NCI-H187 treated with DMSO at 0.1 percent for 48 hours (cell line): ENCODE data around the gene ARHGAP26.
A peak's percentile ranks its signal among the peaks of the same experiment; 100 is the strongest.
"Not testable (repeated sequence)": the region's sequence is repeated elsewhere in the genome, so short reads cannot be mapped to it uniquely, and the experiment has no call there.

Source experiments
- DNase-seq: peaks from one replicate; lab custom pipeline; 2025; lab: John Stamatoyannopoulos, UW

Gene ARHGAP26

GRCh38 chr5:142982821-142983200, 212.6 kb downstream of the ARHGAP26 start:
- no peak for DNase-seq

- DNase-seq: no peak
These were observed 213.8 kb downstream of the ARHGAP26 start for GRCh38 chr5:142984011-142984410.

GRCh38 chr5:142984525-142984924, 214.3 kb downstream of the ARHGAP26 start:
- DNase-seq: no peak

- not testable (repeated sequence) for DNase-seq
These were observed 219.1 kb downstream of the ARHGAP26 start for GRCh38 chr5:142989270-142989669.

- DNase-seq: not testable (repeated sequence)
These were observed 219.9 kb downstream of the ARHGAP26 start for GRCh38 chr5:142990073-142990472.

- DNase-seq: no peak
These were observed 224.0 kb downstream of the ARHGAP26 start for GRCh38 chr5:142994218-142994617.

- not testable (repeated sequence) for DNase-seq
These were observed 225.4 kb downstream of the ARHGAP26 start for GRCh38 chr5:142995621-142996020.

GRCh38 chr5:142997591-142997990, 227.4 kb downstream of the ARHGAP26 start:
- no peak for DNase-seq

GRCh38 chr5:142998316-142999020, 228.3 kb downstream of the ARHGAP26 start:
- DNase-seq: no peak

GRCh38 chr5:143000551-143000950, 230.4 kb downstream of the ARHGAP26 start:
- not testable (repeated sequence) for DNase-seq

GRCh38 chr5:143001764-143002351, 231.7 kb downstream of the ARHGAP26 start:
- no peak for DNase-seq

- no peak for DNase-seq
These were observed 232.5 kb downstream of the ARHGAP26 start for GRCh38 chr5:143002459-143003327.

- no peak for DNase-seq
These were observed 233.1 kb downstream of the ARHGAP26 start for GRCh38 chr5:143003328-143003636.

- no peak for DNase-seq
These were observed 234.4 kb downstream of the ARHGAP26 start for GRCh38 chr5:143004361-143005145.

- DNase-seq: no peak
These were observed 236.3 kb downstream of the ARHGAP26 start for GRCh38 chr5:143006501-143006900.

GRCh38 chr5:143008032-143008431, 237.9 kb downstream of the ARHGAP26 start:
- DNase-seq: no peak

- DNase-seq: no peak
These were observed 238.8 kb downstream of the ARHGAP26 start for GRCh38 chr5:143008809-143009521.

- peak; percentile 47 for DNase-seq
These were observed 240.2 kb downstream of the ARHGAP26 start for GRCh38 chr5:143010351-143010750.

GRCh38 chr5:143011585-143011984, 241.4 kb downstream of the ARHGAP26 start:
- DNase-seq: no peak

GRCh38 chr5:143013176-143013891, 243.2 kb downstream of the ARHGAP26 start:
- no peak for DNase-seq
